ENCODE measurements around the gene VAMP3. TPM values are rescaled to one million over a fixed set of nuclear protein-coding genes. Genes with fewer than 3 reads are reported as not detected.

VAMP3 gene
- total RNA-seq, 1 experiment from 2014 or later: 69.0 TPM

- Histone ChIP-seq H3K27me3 (ENCODE audit: control insufficient read depth, insufficient read depth, low read length) (no peaks in the 10 kb centered on the region), H3K4me3 (ENCODE audit: insufficient read depth, low read depth, low read length) (no peak overlapping the region), H3K36me3 (replicated peaks; ENCODE audit: control insufficient read depth, insufficient read depth, low read length) (no peaks in the 10 kb centered on the region)
- no peak for DNase-seq
These were observed 19.9 kb upstream of the VAMP3 start for GRCh38 chr1:7751174-7751573.

GRCh38 chr1:7752512-7753417 is 18.3 kb upstream of the VAMP3 start:
- H3K27me3 ChIP-seq (ENCODE audit: control insufficient read depth, insufficient read depth, low read length): no peaks in the 10 kb centered on the region
- H3K36me3 ChIP-seq (replicated peaks; ENCODE audit: control insufficient read depth, insufficient read depth, low read length): no peaks in the 10 kb centered on the region
- DNase-seq: peak; percentile 69
- peak overlapping the region; percentile 0; the same call in 1 of the 2 replicates for H3K4me3 ChIP-seq (ENCODE audit: insufficient read depth, low read depth, low read length)

- no peak for DNase-seq
- H3K4me3 ChIP-seq (ENCODE audit: insufficient read depth, low read depth, low read length): no peak overlapping the region
- no peaks in the 10 kb centered on the region for H3K36me3 ChIP-seq (replicated peaks; ENCODE audit: control insufficient read depth, insufficient read depth, low read length)
- H3K27me3 ChIP-seq (ENCODE audit: control insufficient read depth, insufficient read depth, low read length): no peaks in the 10 kb centered on the region
These were observed 17.5 kb upstream of the VAMP3 start for GRCh38 chr1:7753641-7754040.

GRCh38 chr1:7754234-7754633 is 16.9 kb upstream of the VAMP3 start:
- DNase-seq: no peak
- no peaks in the 10 kb centered on the region for H3K27me3 ChIP-seq (ENCODE audit: control insufficient read depth, insufficient read depth, low read length)
- no peak overlapping the region for H3K4me3 ChIP-seq (ENCODE audit: insufficient read depth, low read depth, low read length)
- no peaks in the 10 kb centered on the region for H3K36me3 ChIP-seq (replicated peaks; ENCODE audit: control insufficient read depth, insufficient read depth, low read length)

- H3K27me3 ChIP-seq (ENCODE audit: control insufficient read depth, insufficient read depth, low read length): no peaks in the 10 kb centered on the region
- H3K36me3 ChIP-seq (replicated peaks; ENCODE audit: control insufficient read depth, insufficient read depth, low read length): no peaks in the 10 kb centered on the region
- DNase-seq: peak; percentile 43
- H3K4me3 ChIP-seq (ENCODE audit: insufficient read depth, low read depth, low read length): no peak overlapping the region
These were observed 15.6 kb upstream of the VAMP3 start for GRCh38 chr1:7755448-7755847.

- Histone ChIP-seq H3K27me3 (ENCODE audit: control insufficient read depth, insufficient read depth, low read length) (no peaks in the 10 kb centered on the region), H3K36me3 (replicated peaks; ENCODE audit: control insufficient read depth, insufficient read depth, low read length) (no peaks in the 10 kb centered on the region), H3K4me3 (ENCODE audit: insufficient read depth, low read depth, low read length) (no peak overlapping the region)
- DNase-seq: no peak
These were observed 10.9 kb upstream of the VAMP3 start for GRCh38 chr1:7760245-7760644.

- DNase-seq: no peak
- Histone ChIP-seq H3K36me3 (replicated peaks; ENCODE audit: control insufficient read depth, insufficient read depth, low read length) (no peaks in the 10 kb centered on the region), H3K4me3 (ENCODE audit: insufficient read depth, low read depth, low read length) (no peak overlapping the region), H3K27me3 (ENCODE audit: control insufficient read depth, insufficient read depth, low read length) (no peaks in the 10 kb centered on the region)
These were observed 10.0 kb upstream of the VAMP3 start for GRCh38 chr1:7761103-7761502.

- no peaks in the 10 kb centered on the region for H3K27me3 ChIP-seq (ENCODE audit: control insufficient read depth, insufficient read depth, low read length)
- DNase-seq: no peak
- H3K4me3 ChIP-seq (ENCODE audit: insufficient read depth, low read depth, low read length): no peak overlapping the region
- no peaks in the 10 kb centered on the region for H3K36me3 ChIP-seq (replicated peaks; ENCODE audit: control insufficient read depth, insufficient read depth, low read length)
These were observed 3.9 kb upstream of the VAMP3 start for GRCh38 chr1:7767176-7767575.

- H3K4me3 ChIP-seq (ENCODE audit: insufficient read depth, low read depth, low read length): no peak overlapping the region
- DNase-seq: no peak
- no peaks in the 10 kb centered on the region for H3K27me3 ChIP-seq (ENCODE audit: control insufficient read depth, insufficient read depth, low read length)
- no peaks in the 10 kb centered on the region; the same call in 1 of the 2 replicates for H3K36me3 ChIP-seq (replicated peaks; ENCODE audit: control insufficient read depth, insufficient read depth, low read length)
These were observed 2.5 kb upstream of the VAMP3 start for GRCh38 chr1:7768583-7768982.

GRCh38 chr1:7769673-7770412 is 1.3 kb upstream of the VAMP3 start:
- H3K4me3 ChIP-seq (ENCODE audit: insufficient read depth, low read depth, low read length): no peak overlapping the region
- H3K36me3 ChIP-seq (replicated peaks; ENCODE audit: control insufficient read depth, insufficient read depth, low read length): no peaks in the 10 kb centered on the region; the same call in none of the 2 replicates

GRCh38 chr1:7770669-7770996 is 463 bp upstream of the VAMP3 start:
- H3K4me3 ChIP-seq (ENCODE audit: insufficient read depth, low read depth, low read length): peak overlapping the region; percentile 85
- H3K36me3 ChIP-seq (replicated peaks; ENCODE audit: control insufficient read depth, insufficient read depth, low read length): no peaks in the 10 kb centered on the region; the same call in none of the 2 replicates
- DNase-seq: no peak
- H3K27me3 ChIP-seq (ENCODE audit: control insufficient read depth, insufficient read depth, low read length): no peaks in the 10 kb centered on the region

More at GRCh38 chr1:7769673-7770412, 1.3 kb upstream of the VAMP3 start:
- no peak for DNase-seq
- H3K27me3 ChIP-seq (ENCODE audit: control insufficient read depth, insufficient read depth, low read length): no peaks in the 10 kb centered on the region

- Histone ChIP-seq H3K4me3 (ENCODE audit: insufficient read depth, low read depth, low read length) (peak overlapping the region; percentile 85), H3K36me3 (replicated peaks; ENCODE audit: control insufficient read depth, insufficient read depth, low read length) (no peaks in the 10 kb centered on the region; the same call in none of the 2 replicates), H3K27me3 (ENCODE audit: control insufficient read depth, insufficient read depth, low read length) (no peaks in the 10 kb centered on the region)
- DNase-seq: no peak
These were observed 765 bp downstream of the VAMP3 start for GRCh38 chr1:7771823-7772299.

- peaks cover 8% of the 10 kb centered on the region for H3K36me3 ChIP-seq (replicated peaks; ENCODE audit: control insufficient read depth, insufficient read depth, low read length)
- no peak overlapping the region for H3K4me3 ChIP-seq (ENCODE audit: insufficient read depth, low read depth, low read length)
- DNase-seq: no peak
- no peaks in the 10 kb centered on the region for H3K27me3 ChIP-seq (ENCODE audit: control insufficient read depth, insufficient read depth, low read length)
These were observed 6.5 kb downstream of the VAMP3 start for GRCh38 chr1:7777591-7777990.

- H3K36me3 ChIP-seq (replicated peaks; ENCODE audit: control insufficient read depth, insufficient read depth, low read length): peaks cover 8% of the 10 kb centered on the region
- no peak overlapping the region for H3K4me3 ChIP-seq (ENCODE audit: insufficient read depth, low read depth, low read length)
- DNase-seq: no peak
- no peaks in the 10 kb centered on the region for H3K27me3 ChIP-seq (ENCODE audit: control insufficient read depth, insufficient read depth, low read length)
These were observed 7.1 kb downstream of the VAMP3 start for GRCh38 chr1:7778133-7778628.

- no peak for DNase-seq
- no peak overlapping the region for H3K4me3 ChIP-seq (ENCODE audit: insufficient read depth, low read depth, low read length)
- H3K27me3 ChIP-seq (ENCODE audit: control insufficient read depth, insufficient read depth, low read length): peaks cover 9% of the 10 kb centered on the region
- H3K36me3 ChIP-seq (replicated peaks; ENCODE audit: control insufficient read depth, insufficient read depth, low read length): peaks cover 9% of the 10 kb centered on the region
These were observed 9.9 kb downstream of the VAMP3 start for GRCh38 chr1:7780976-7781375.
